Measurements from ENCODE around the gene TXNDC12. TPM values are rescaled to one million over a fixed set of nuclear protein-coding genes. Genes with fewer than 3 reads are reported as not detected.

The TXNDC12 gene
- total RNA-seq, 1 donor from 2014 or later, result 37.4 TPM

Other genes with a start within 250 kb of the TXNDC12 start
- 161 TPM for gene NRDC, start 176.5 kb downstream of the TXNDC12 start, total RNA-seq
- 0.22 TPM for gene RAB3B, start 64.5 kb downstream of the TXNDC12 start, total RNA-seq
- 4.8 TPM for gene KTI12, start 21.4 kb downstream of the TXNDC12 start, total RNA-seq
- gene BTF3L4, start 1.1 kb upstream of the TXNDC12 start, total RNA-seq, result 35.0 TPM
- gene ZFYVE9, start 86.9 kb upstream of the TXNDC12 start, total RNA-seq, result 35.8 TPM

Data from sciatic nerve (tissue), 1 donor.